Peyer's patch (tissue), 4 donors: ENCODE measurements around the gene MEGF10.

ENCODE experiments used
- CTCF ChIP-seq, 6 experiments: fragments of 450-650 bp in 4 of 6; fragments of 200-600 bp in 2 of 6; sonication (generic) in 1 of 6; IDR thresholded peaks; one replicate each; pipeline ENCODE4 v1.5.1; 2017 to 2019; ENCODE audit warnings: antibody characterized with exemption in 6 of 6, mild to moderate bottlenecking in 3 of 6, moderate library complexity in 1 of 6
- POLR2A ChIP-seq, 2 donors: fragments of 450-650 bp; IDR thresholded peaks; one replicate each; pipeline ENCODE4 v1.5.1; 2017; ENCODE audit warnings: antibody characterized with exemption in 2 of 2, mild to moderate bottlenecking in 2 of 2, moderate library complexity in 2 of 2

DNA sequence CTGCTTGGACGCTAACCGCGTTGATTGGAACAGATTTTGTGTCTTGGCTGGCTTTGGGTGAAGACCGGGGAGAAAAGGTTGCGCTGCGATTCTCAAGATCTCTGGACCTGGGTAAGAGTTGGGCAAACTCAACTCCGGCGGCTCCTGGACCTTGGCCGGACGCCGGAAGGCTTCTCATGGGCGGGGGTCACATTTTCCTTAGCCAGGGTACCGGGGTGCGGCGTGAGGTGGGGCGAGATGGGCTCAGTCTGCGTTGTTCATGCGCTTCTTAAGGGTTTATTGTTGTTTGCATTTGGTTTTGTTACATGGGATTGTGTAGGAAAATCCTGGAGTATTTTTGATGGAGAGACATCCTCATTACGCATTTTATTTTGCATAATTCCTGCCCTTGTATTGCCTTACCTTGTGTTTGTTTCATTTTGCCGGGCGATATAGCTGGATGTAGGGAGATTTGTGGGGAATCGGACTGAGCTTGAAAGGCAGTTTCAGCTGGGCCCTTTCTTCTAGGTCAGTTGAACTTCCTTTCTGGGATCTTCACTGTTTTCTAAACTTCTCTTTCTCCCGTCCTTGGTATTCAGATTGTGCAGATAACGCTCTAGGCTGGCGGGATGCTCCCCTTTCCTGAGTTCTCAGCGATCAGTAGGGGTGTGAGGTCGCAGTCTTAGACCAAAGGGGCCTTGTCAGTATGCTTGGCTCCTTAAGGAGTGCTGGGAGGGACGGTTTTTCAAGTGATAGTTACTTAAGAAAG lies 524 bp downstream of the MEGF10 start:
- TF ChIP-seq CTCF (IDR thresholded peaks at IDR 0.05) = no peak
- TF ChIP-seq POLR2A (IDR thresholded peaks at IDR 0.05) = no peak
